A673 (cell line): ENCODE measurements around the gene RNF26. TPM values are rescaled to one million over a fixed set of nuclear protein-coding genes. Genes with fewer than 3 reads are reported as not detected.

ENCODE experiments used
- BruUV-seq: library from RNA; stranded (reverse); fragments of 400-500 nt; replicated peaks from 2 replicates; lab custom pipeline; 2021; lab: Mats Ljungman, UMichigan
- CTCF ChIA-PET: fragments of 300-600 bp; sonication (Branson Sonifier 250); formaldehyde crosslinking; loops from one replicate; lab custom pipeline; 2022; ENCODE audit warnings: antibody characterized with exemption; lab: Charles Lee
- POLR2A ChIA-PET: fragments of 300-600 bp; sonication (Branson Sonifier 250); formaldehyde crosslinking; loops from one replicate; lab custom pipeline; 2022; ENCODE audit warnings: antibody characterized with exemption; ENCODE audit not compliant: low non-redundant PET; lab: Charles Lee
- DNase-seq: peaks from one replicate; pipeline ENCODE4 v3.0.0-alpha.2; 2015; ENCODE audit warnings: low spot score
- H3K27ac ChIP-seq: fragments of 200-600 bp; sonication (generic); 2 replicates; pipeline ENCODE4 v1.5.1; 2016; ENCODE audit warnings: mixed run types, low read depth, mild to moderate bottlenecking, mixed read lengths, antibody characterized with exemption, low read length; ENCODE audit not compliant: poor library complexity, severe bottlenecking
- H3K27me3 ChIP-seq: fragments of 200-600 bp; sonication (generic); replicated peaks from 2 replicates; pipeline ENCODE4 v1.6.1; 2017; ENCODE audit warnings: mixed run types, low read depth, mild to moderate bottlenecking, mixed read lengths, antibody characterized with exemption, low read length; ENCODE audit not compliant: insufficient read depth, poor library complexity
- H3K36me3 ChIP-seq: fragments of 200-600 bp; sonication (generic); 2 replicates; pipeline ENCODE4 v1.6.1; 2016; ENCODE audit warnings: mixed run types, mild to moderate bottlenecking, mixed read lengths, antibody characterized with exemption, low read length; ENCODE audit not compliant: insufficient read depth, poor library complexity, severe bottlenecking
- H3K4me1 ChIP-seq: fragments of 200-600 bp; sonication (generic); 2 replicates; pipeline ENCODE4 v1.6.1; 2017; ENCODE audit warnings: mixed run types, mild to moderate bottlenecking, mixed read lengths, antibody characterized with exemption, low read length; ENCODE audit not compliant: insufficient read depth, poor library complexity, severe bottlenecking
- H3K4me3 ChIP-seq: fragments of 200-600 bp; sonication (generic); 2 replicates; pipeline ENCODE4 v1.5.1; 2016; ENCODE audit warnings: low read depth, mixed run types, mild to moderate bottlenecking, mixed read lengths, low read length; ENCODE audit not compliant: poor library complexity, severe bottlenecking
- H3K9me3 ChIP-seq: fragments of 200-600 bp; sonication (generic); 2 replicates; pipeline ENCODE4 v1.6.1; 2016; ENCODE audit warnings: mixed run types, low read depth, mild to moderate bottlenecking, mixed read lengths, antibody characterized with exemption, low read length; ENCODE audit not compliant: poor library complexity, severe bottlenecking
- EZH2 ChIP-seq: fragments of 200-600 bp; sonication (generic); IDR thresholded peaks from 2 replicates; pipeline ENCODE4 v1.6.1; 2017; ENCODE audit warnings: borderline replicate concordance, low read depth, mild to moderate bottlenecking, mixed read lengths, antibody characterized with exemption, low read length; ENCODE audit not compliant: poor library complexity, severe bottlenecking
- intact Hi-C: fragments of 100-400 bp; cut with micrococcal nuclease; formaldehyde crosslinking; loops from one replicate; pipeline ENCODE4 v1.10.0; 2022; ENCODE audit not compliant: unreplicated experiment
- total RNA-seq: library from RNA; stranded (reverse); gene quantifications from 2 replicates; pipeline ENCODE4 v1.2.3, GENCODE V29; 2021
- TF ChIP-seq, protein P1 (sequence below): fragments of 300-800, 200-600 bp; sonication (generic); conservative IDR thresholded peaks from 2 replicates; pipeline ENCODE4 v1.5.1; 2017; ENCODE audit warnings: low read depth, mild to moderate bottlenecking, antibody characterized with exemption, low read length, moderate library complexity, mixed read lengths

The RNF26 gene
- total RNA-seq, 1 experiment from 2014 or later, result 81.3 TPM

DNA sequence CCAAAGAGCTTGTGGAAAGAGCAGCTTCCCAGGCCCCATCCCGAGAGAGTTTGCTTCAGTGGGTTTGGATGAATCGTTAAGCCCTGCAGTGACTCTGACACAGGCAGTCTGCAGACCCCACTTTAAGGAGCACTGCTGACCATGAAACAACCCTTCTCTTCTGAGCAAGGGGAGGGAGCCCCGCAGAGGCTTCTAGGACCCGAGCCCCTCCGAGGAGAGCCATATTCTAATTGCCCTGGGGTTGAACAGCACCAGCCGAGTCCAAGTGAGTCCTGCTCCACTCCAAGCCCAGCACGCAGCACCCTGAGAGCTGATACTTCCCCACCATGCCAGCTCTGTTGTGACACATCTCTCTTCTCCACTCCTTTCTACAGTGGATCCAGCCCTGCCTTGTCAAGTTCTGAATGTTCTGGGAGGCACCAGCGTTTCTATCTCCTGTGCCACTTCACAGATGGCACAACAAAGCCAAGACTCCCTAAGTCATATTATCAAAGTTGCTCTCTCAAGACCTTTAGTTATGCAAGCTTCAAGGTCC, 36.8 kb downstream of the RNF26 start:
- ChIA-PET POLR2A (no interaction called here), CTCF (interaction anchor here (1.0 to 3.5 kb wide), 4 partner anchors 10 to 33 kb away, joined by 3 to 34 read pairs (median 7); partner anchors contain the start of gene USP2)
- H3K9me3 ChIP-seq, result no peaks in the 10 kb centered on the region
- intact Hi-C loops, result no loop called here
- H3K27ac ChIP-seq, result no peak overlapping the region
- no TSS peak for BruUV-seq
- no peaks in the 10 kb centered on the region for H3K36me3 ChIP-seq
- no peak overlapping the region for H3K4me3 ChIP-seq
- H3K4me1 ChIP-seq, result peaks cover 37% of the 10 kb centered on the region
- no peaks in the 10 kb centered on the region for H3K27me3 ChIP-seq
- DNase-seq, result no peak
- TF ChIP-seq EZH2, result no peak
- TF ChIP-seq, protein P1, sequence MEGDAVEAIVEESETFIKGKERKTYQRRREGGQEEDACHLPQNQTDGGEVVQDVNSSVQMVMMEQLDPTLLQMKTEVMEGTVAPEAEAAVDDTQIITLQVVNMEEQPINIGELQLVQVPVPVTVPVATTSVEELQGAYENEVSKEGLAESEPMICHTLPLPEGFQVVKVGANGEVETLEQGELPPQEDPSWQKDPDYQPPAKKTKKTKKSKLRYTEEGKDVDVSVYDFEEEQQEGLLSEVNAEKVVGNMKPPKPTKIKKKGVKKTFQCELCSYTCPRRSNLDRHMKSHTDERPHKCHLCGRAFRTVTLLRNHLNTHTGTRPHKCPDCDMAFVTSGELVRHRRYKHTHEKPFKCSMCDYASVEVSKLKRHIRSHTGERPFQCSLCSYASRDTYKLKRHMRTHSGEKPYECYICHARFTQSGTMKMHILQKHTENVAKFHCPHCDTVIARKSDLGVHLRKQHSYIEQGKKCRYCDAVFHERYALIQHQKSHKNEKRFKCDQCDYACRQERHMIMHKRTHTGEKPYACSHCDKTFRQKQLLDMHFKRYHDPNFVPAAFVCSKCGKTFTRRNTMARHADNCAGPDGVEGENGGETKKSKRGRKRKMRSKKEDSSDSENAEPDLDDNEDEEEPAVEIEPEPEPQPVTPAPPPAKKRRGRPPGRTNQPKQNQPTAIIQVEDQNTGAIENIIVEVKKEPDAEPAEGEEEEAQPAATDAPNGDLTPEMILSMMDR, result no peak

DNA sequence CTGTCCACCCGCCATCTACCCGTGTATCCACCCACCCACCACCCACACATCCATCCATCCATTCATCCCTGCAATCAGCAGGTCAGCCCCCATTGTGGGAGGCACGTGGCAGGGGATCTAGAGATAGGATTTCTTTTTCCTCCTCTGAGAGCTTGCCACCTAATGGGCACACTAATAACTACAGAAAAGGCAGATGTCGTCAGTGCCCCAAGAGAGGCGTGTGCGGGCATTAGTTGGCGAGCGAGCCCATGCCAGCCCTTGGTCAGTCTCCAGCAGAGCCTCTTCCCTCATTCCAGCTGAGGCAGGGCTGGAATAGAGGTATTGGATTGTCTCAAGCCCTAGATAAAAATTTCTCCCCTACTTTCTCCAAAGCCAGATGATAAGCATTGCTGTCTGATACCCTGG, 37.5 kb downstream of the RNF26 start:
- no peaks in the 10 kb centered on the region for H3K9me3 ChIP-seq
- peaks cover 37% of the 10 kb centered on the region for H3K4me1 ChIP-seq
- no peak for TF ChIP-seq EZH2
- TF ChIP-seq, protein P1, result peak; percentile 59
- no peak overlapping the region for H3K27ac ChIP-seq
- no TSS peak for BruUV-seq
- H3K4me3 ChIP-seq, result no peak overlapping the region
- H3K27me3 ChIP-seq, result no peaks in the 10 kb centered on the region
- CTCF ChIA-PET, result interaction anchor here (1.0 to 3.5 kb wide), 4 partner anchors 9 to 33 kb away, joined by 3 to 34 read pairs (median 7); partner anchors contain the start of gene USP2
- intact Hi-C loops, result no loop called here
- H3K36me3 ChIP-seq, result no peaks in the 10 kb centered on the region
- peak; percentile 78 for DNase-seq
- POLR2A ChIA-PET, result no interaction called here

DNA sequence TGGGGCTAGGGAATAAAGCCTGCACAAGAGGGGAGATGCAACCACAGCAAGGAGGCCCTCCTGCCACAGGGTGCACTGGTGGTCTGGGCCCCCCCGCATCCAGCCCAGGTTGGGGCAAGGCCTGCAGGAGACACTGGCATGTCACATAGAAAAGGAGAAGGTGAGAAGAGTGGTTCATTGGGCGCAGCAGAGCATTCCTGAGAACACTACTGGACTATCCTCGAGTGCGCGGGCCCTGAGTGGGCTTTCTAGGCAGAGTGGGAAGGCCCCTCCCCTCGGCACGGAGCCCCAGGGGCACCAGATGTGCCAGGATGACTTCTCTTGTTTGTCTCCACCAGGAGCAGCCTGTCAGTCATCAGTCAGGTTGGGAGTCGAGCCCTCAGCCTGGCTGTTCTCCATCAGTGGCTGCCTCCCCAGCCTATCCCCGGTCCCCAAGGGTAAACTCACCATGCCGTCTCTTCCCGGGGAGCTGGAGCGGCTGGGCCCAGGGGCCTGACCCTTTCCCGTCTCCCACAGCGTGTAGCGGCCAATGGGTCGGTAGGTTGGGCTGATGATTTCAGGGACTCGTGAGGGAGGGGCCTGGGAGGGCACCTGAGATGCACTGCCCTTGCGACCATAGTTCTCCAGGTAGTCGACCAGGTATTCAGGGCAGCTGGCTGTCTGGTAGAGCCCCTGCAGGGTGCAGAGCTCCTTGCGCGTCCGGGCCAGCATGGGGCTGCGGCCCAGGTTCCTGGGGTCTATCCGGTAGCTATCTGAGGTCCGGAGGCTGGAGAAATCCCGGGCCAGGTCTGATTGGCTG, 38.1 kb downstream of the RNF26 start:
- Histone ChIP-seq H3K27me3 (no peaks in the 10 kb centered on the region), H3K9me3 (no peaks in the 10 kb centered on the region), H3K4me3 (no peak overlapping the region), H3K4me1 (peaks cover 33% of the 10 kb centered on the region), H3K36me3 (no peaks in the 10 kb centered on the region), H3K27ac (no peak overlapping the region)
- no peak for DNase-seq
- TF ChIP-seq, protein P1, result no peak
- no peak for TF ChIP-seq EZH2
- CTCF ChIA-PET, result interaction anchor here (0.6 to 3.5 kb wide), 5 partner anchors 9 to 34 kb away, joined by 3 to 34 read pairs (median 9); partner anchors contain the start of gene USP2
- BruUV-seq, result no TSS peak
- intact Hi-C loops, result no loop called here
- POLR2A ChIA-PET, result no interaction called here
